Raji (cell line): Measurements from ENCODE around the gene IDH3B.

ENCODE experiments used
- POLR2A ChIP-seq: IDR thresholded peaks from 2 replicates; pipeline ENCODE4 v1.6.1; 2011; ENCODE audit warnings: low read depth, low read length, control low read depth; ENCODE audit not compliant: insufficient read depth

Gene IDH3B

GRCh38 chr20:2698186-2698817, 34.3 kb upstream of the IDH3B start:
- TF ChIP-seq POLR2A, result no peak

DNA sequence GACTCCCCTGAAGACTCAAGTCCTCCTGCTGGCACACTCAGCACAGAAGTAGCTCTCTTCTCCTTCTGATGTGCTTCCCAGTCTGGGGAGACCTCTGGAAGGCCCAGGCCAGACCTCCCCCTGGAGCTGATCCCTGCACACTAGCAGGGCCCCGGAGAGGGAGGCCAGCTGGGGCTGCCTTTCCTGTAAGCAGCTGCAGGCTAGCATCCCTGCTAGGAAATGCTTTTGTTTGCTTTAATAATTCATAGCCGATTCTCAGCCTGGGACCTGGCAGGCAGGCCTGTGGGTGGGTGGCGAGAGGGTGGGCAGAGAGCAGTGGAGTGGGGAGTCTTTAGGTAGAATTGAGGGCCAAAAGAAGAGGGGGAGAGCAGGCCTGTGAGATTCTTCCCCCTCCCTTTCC, 33.8 kb upstream of the IDH3B start:
- TF ChIP-seq POLR2A, result no peak

- no peak for TF ChIP-seq POLR2A
Observed at GRCh38 chr20:2696646-2697045, 32.6 kb upstream of the IDH3B start.

- TF ChIP-seq POLR2A, result no peak
Observed at GRCh38 chr20:2695206-2695983, 31.4 kb upstream of the IDH3B start.

- TF ChIP-seq POLR2A, result no peak
Observed at GRCh38 chr20:2694519-2694918, 30.5 kb upstream of the IDH3B start.

GRCh38 chr20:2694008-2694471, 30.0 kb upstream of the IDH3B start:
- no peak for TF ChIP-seq POLR2A

DNA sequence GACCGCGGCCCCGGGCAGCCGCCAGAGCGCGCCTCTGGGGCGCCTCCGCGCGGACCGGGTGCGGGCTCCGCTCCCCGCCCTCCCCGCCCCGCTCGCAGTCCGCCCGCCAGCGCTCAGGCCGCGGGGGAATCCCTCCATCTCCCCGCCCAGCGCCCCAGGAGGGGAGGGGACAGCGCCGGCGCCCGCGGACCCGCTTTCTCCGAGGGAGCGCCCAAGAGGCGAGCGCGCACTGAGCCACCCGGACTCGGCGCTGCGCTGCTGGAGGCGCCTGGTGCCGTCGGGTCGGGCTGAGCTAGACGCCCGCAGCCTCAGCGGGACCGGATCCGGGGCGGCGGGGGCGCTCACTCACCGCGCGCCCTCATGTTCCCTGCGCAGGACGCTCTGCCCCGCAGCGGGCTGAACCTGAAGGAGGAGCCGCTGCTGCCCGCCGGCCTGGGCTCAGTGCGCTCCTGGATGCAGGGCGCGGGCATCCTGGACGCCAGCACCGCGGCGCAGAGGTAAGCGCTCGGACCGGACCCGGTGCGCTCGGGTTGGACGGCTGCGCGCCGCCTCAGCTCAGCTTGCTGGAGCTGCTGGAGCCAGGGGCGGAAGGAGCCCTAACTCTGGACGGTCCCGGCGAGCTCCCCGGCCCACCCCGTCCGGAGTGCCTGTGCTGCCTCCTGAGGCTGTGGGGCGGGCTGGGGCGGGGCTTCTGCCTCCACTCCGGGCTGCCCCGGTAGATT, 29.4 kb upstream of the IDH3B start:
- TF ChIP-seq POLR2A, result no peak

DNA sequence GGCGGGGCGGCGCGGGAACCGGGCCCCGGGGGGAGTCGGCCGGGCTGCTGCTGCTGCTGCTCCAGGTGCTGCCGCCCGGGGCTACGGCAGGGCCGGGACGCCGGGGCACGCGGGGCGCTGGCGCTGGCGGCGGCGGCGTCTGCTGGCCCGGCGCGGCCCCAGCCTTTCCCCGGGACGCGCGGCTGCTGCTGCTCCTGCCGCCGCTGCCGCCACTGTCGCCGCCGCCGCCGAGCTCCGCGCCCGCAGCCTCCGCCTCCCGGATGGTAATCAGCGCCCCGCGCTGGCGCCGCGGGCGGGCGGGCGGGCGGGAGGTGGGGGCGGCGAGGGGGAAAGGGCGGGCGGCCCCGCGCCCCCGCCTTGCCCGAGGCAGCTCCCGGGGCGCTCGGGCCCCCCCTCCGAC, 28.9 kb upstream of the IDH3B start:
- no peak for TF ChIP-seq POLR2A

GRCh38 chr20:2692036-2692885, 28.2 kb upstream of the IDH3B start, which contains the start of gene EBF4:
Gene EBF4, plus strand, starts transcription at chr20:2692780. Its CDS starts 866 bp downstream, at chr20:2693646.
- no peak for TF ChIP-seq POLR2A

DNA sequence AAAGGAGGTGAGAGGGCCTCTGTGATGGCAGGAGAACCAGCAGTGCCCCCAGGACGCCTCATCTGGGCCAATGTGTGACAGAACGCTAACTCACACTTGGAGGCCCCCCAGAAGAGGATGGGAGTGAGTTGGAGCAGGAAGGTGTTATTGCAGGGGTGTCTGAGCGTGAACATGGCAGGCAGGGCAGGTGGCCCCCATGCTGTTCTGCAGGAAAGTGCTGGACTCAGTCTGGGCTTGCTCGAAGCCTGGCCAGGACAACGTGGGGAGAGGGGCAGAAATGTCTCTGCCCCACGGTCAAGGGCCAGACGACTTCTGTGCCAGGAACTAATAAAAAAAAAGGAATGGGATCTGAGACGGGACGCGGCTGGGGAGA, 27.6 kb upstream of the IDH3B start:
- no peak for TF ChIP-seq POLR2A

DNA sequence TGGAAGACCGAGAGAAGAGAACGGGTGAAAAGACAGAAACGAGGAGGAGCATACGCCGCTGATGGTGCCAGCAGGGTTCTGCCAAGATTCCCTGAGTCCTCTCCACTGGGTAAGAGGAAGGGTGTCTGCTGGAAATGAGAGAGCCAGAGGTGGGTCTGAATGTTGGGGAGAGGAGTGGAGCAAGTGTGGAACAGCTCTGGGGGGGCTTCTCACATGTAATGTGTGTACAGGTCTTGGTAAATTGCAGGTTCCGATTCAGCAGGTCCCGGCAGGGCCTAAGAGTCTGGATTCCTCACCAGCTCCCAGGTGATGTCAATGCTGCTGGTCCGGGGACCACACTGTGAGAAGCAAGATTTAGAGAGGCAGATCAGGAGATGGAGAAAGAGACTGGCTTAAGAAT, 27.1 kb upstream of the IDH3B start:
- no peak for TF ChIP-seq POLR2A

- no peak for TF ChIP-seq POLR2A
Observed at GRCh38 chr20:2690718-2691117, 26.7 kb upstream of the IDH3B start.

DNA sequence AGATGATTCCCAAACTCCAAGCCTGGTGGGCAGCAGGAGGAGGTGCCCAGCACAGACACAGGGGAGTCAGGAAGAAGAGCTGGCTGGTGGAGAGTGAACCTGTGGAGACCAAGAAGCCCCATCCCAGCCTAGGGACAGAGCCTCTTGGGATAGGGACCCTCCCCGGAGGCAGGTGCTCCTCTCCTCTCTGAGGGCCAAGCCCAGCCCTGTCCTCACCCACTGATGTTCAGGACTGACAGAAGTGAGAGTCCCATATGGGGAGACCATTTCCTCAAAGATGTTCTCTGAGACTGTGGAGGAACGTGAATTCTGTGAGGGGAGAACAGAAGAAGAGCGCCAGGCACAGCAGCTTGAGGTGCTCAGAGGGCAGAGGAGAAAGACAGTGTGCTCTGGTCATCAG, 26.2 kb upstream of the IDH3B start:
- no peak for TF ChIP-seq POLR2A

GRCh38 chr20:2688041-2688591, 24.1 kb upstream of the IDH3B start:
- no peak for TF ChIP-seq POLR2A

DNA sequence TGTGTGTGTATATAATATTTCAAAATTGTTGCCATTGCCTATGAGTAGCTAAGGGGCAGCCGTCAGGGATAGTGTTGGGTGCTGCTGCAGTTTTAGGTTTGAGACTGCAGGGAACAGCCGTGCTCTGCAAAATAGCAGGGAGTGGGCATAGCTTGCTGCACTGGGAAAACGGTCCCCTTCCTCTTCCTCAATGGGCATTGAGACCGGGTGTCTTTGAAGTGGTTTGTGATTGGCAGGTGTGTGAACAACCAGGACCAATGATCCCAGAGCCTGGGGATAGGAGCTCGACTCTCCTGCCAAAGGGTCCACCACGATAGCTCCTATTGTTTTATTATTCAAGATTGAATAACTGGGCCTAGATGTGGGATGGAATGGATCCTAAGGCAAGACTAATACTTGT, 23.5 kb upstream of the IDH3B start:
- no peak for TF ChIP-seq POLR2A
